Right lobe of liver (tissue), 4 donors: ENCODE measurements around the gene TFF3.

Source experiments
- CTCF ChIP-seq, 4 donors: fragments of 200-600 bp in 3 of 4; fragments of 450-650 bp in 1 of 4; IDR thresholded peaks; one replicate each; pipeline versions ENCODE4 v1.5.1 to v1.8.0; 2016 to 2022; ENCODE audit warnings: antibody characterized with exemption in 4 of 4, mild to moderate bottlenecking in 2 of 4
- POLR2A ChIP-seq: fragments of 450-650 bp; IDR thresholded peaks from one replicate; pipeline ENCODE4 v1.6.1; 2017; ENCODE audit warnings: antibody characterized with exemption, mild to moderate bottlenecking
- donor health status: DM: no; HTN: no; CAD: no.
- donor health status: DM: no; HTN: no; CAD: no.
- donor health status: DM: no; HTN: yes; CAD: no.

- TF ChIP-seq CTCF (IDR thresholded peaks at IDR 0.05) (no peak), POLR2A (no peak)
Observed at GRCh38 chr21:42346866-42347600, 31.8 kb upstream of the TFF3 start.
